Karpas-422 (cell line): Measurements from ENCODE around the gene KRT34. TPM values are rescaled to one million over a fixed set of nuclear protein-coding genes. Genes with fewer than 3 reads are reported as not detected.
A peak's percentile ranks its signal among the peaks of the same experiment; 100 is the strongest.

Experiments used
- DNase-seq: peaks from one replicate; pipeline ENCODE4 v3.0.0-alpha.2; 2015
- H2AFZ ChIP-seq: fragments of 200-600 bp; sonication (generic); 2 replicates; pipeline ENCODE4 v1.6.1; 2014; ENCODE audit warnings: antibody characterized with exemption, low read length, mixed read lengths
- H3K27ac ChIP-seq: fragments of 200-600 bp; sonication (generic); 2 replicates; pipeline ENCODE4 v1.5.1; 2014; ENCODE audit warnings: mild to moderate bottlenecking, low read length, moderate library complexity
- H3K27me3 ChIP-seq: fragments of 200-600 bp; sonication (generic); 2 replicates; pipeline ENCODE4 v1.6.1; 2014; ENCODE audit warnings: low read length, mixed read lengths
- H3K36me3 ChIP-seq: fragments of 200-600 bp; sonication (generic); 2 replicates; pipeline ENCODE4 v1.6.1; 2014; ENCODE audit warnings: low read length, mixed read lengths; ENCODE audit not compliant: insufficient read depth
- H3K4me1 ChIP-seq: fragments of 200-600 bp; sonication (generic); 2 replicates; pipeline ENCODE4 v1.6.1; 2014; ENCODE audit warnings: mild to moderate bottlenecking, low read length, mixed read lengths
- H3K4me2 ChIP-seq: fragments of 200-600 bp; sonication (generic); 2 replicates; pipeline ENCODE4 v1.6.1; 2014; ENCODE audit warnings: low read length, low read depth, mild to moderate bottlenecking; ENCODE audit not compliant: poor library complexity, severe bottlenecking
- H3K4me3 ChIP-seq: fragments of 200-600 bp; sonication (generic); 2 replicates; pipeline ENCODE4 v1.5.1; 2014; ENCODE audit warnings: mild to moderate bottlenecking, antibody characterized with exemption, low read length, mixed read lengths
- H3K79me2 ChIP-seq: fragments of 200-600 bp; sonication (generic); 2 replicates; pipeline ENCODE4 v1.6.1; 2014; ENCODE audit warnings: mild to moderate bottlenecking, low read length, mixed read lengths
- H3K9ac ChIP-seq: fragments of 200-600 bp; sonication (generic); 2 replicates; pipeline ENCODE4 v1.6.0; 2014; ENCODE audit warnings: low read length
- H3K9me2 ChIP-seq: fragments of 200-600 bp; sonication (generic), shearing (Covaris generic); replicated peaks from 2 replicates; pipeline ENCODE4 v1.6.0; 2014; ENCODE audit warnings: mild to moderate bottlenecking, low read length, moderate library complexity; ENCODE audit not compliant: insufficient read depth
- H3K9me3 ChIP-seq: fragments of 300-700, 200-600 bp; sonication (generic); 2 replicates; pipeline ENCODE4 v1.6.1; 2014; ENCODE audit warnings: low read length, mixed read lengths
- H4K20me1 ChIP-seq: fragments of 200-600 bp; sonication (generic); 2 replicates; pipeline ENCODE4 v1.6.1; 2014; ENCODE audit warnings: mild to moderate bottlenecking, antibody characterized with exemption, low read length, low read depth; ENCODE audit not compliant: insufficient read depth
- total RNA-seq: library from RNA; depleted of rRNA; stranded (reverse); fragments of >200 nt; shearing (Covaris generic); gene quantifications from 2 replicates; pipeline ENCODE4 v1.2.3, GENCODE V29; 2014; ENCODE audit warnings: low replicate concordance

KRT34 gene
- total RNA-seq, 1 experiment from 2014 or later, result not detected

DNA sequence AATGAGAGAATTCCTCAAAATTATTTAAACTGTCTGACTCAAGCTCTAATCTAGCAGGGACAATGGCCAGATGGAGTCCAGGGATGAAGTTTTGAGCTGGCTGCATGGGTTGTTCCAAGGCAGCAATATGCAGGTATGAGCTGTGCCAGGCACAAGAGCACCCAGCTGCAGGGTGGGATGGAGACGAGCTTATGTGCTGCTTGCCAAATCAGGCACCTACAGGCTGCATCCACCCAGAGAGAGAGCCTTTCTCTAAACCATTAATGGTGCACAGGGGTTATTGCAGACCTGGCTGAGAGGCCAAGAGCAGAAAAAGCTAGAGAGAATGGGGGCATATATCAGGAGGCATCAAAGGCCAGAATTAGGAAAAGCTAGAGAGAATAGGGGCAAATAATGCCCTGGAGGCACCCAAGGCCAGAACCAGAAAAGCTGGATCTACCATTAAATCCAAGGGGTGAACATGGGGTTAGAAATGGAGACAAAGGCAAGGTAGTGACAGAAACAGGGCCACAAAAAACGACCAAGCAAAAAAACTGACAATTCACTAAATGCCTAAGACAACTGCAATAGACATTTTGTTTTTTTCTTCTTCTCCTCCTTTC lies 42.4 kb downstream of the KRT34 start:
- Histone ChIP-seq H3K36me3 (no peaks in the 10 kb centered on the region), H3K27ac (no peak overlapping the region), H3K4me3 (no peak overlapping the region), H4K20me1 (no peaks in the 10 kb centered on the region), H3K4me1 (peaks cover under 1% of the 10 kb centered on the region), H3K9me3 (peaks cover 4% of the 10 kb centered on the region; the same call in 1 of the 2 replicates), H3K4me2 (no peak overlapping the region), H3K9ac (no peak overlapping the region), H3K79me2 (no peaks in the 10 kb centered on the region), H2AFZ (no peak overlapping the region), H3K9me2 (no peaks in the 10 kb centered on the region), H3K27me3 (no peaks in the 10 kb centered on the region)
- no peak for DNase-seq

DNA sequence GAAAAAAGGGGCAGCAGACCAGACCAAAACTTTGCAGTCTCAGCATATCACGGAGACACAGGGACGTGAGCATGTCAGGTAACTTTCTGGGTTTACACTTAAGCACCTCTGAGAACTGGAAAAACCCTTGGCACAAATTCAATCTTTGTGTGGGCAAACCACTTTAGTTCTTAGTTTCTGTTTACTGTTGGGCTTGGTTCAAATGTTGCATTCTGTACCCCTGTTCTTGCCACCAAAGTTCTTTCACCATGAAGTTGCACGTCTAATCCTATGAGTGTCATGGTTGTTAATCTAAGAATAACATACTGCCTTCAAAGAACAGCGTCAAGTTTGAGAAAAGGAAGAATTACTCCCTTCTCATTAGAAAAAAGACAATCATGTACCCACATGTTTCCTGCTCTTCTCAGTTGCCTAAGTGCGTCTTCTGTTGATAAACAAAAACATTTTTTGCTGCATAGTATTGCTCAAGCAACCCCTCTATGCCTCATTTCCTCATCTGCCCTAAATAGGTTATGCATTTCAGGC lies 43.1 kb downstream of the KRT34 start:
- H3K27me3 ChIP-seq, result no peaks in the 10 kb centered on the region
- H3K79me2 ChIP-seq, result no peaks in the 10 kb centered on the region
- H3K36me3 ChIP-seq, result no peaks in the 10 kb centered on the region
- no peaks in the 10 kb centered on the region for H3K9me2 ChIP-seq
- no peak overlapping the region for H3K4me3 ChIP-seq
- no peak for DNase-seq
- H3K9ac ChIP-seq, result no peak overlapping the region
- H4K20me1 ChIP-seq, result no peaks in the 10 kb centered on the region
- no peak overlapping the region for H3K27ac ChIP-seq
- no peak overlapping the region for H3K4me2 ChIP-seq
- peaks cover 4% of the 10 kb centered on the region; the same call in 1 of the 2 replicates for H3K9me3 ChIP-seq
- peaks cover 7% of the 10 kb centered on the region for H3K4me1 ChIP-seq
- H2AFZ ChIP-seq, result no peak overlapping the region

DNA sequence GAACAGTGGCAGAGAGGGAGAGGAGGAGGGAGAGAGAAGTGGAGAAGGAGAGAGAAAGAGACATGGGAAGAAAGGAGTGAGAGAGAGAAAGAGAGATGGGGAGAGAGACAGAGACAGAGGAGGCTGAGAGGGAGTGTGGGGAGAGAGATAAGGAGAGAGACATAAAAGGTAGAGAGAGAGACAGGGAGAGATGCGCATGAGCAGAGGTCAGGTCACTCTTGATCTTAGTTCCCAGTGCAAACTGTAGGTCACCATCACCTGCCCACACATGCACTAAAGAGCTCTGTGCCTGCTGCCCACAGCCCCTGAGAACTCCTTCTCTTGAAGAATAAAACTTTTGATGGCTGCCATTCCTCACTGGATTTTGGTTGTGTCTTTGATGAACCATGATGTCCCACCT lies 46.4 kb downstream of the KRT34 start:
- Histone ChIP-seq H3K4me2 (no peak overlapping the region), H3K4me1 (peaks cover 7% of the 10 kb centered on the region), H4K20me1 (no peaks in the 10 kb centered on the region), H3K27me3 (no peaks in the 10 kb centered on the region), H3K4me3 (no peak overlapping the region), H3K9me3 (no peaks in the 10 kb centered on the region), H3K9me2 (no peaks in the 10 kb centered on the region), H3K27ac (no peak overlapping the region), H3K9ac (no peak overlapping the region), H2AFZ (no peak overlapping the region), H3K79me2 (no peaks in the 10 kb centered on the region), H3K36me3 (no peaks in the 10 kb centered on the region)
- no peak for DNase-seq

DNA sequence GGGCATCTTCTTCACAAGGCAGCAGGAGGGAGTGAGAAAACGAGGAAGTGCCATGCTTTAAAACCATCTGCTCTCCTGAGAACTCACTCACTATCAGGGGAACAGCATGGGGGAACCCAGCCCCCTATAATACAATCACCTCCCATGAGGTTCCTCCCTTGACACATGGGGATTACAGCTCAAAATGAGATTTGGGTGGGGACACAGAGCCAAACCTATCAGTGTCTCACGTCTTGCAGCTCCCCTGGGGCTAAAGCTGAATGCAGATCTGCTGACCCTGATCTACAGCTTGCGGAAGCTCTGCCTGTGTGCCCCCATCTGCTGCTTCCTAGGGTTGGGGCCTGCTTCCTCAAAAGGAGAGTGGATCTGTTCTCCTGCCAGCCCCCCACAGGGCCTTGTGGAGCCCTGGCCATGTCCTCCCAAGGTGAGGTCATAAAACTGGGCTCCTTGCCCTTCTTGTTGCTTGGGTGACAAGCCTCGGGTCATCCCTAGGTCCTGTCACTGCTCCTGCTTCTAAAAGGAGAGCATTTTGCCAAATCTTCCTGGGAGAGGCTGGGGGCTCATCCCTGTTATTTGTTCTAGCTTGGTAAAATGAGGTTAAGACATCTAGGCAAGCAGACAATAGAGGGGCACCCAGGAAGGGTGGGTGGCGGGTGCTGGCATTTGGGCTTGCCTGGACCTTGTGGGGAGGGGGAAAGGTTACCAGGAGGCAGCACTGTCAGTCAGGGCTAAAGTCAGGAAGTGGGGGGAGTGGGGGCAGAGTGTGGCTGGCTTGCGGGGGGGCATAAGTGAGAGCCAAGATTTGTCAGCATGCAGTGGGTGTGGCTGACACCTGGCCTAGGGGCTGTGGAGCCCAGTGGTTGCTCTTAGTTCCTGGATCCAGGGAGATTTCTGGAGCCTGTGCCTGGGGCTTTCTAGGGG lies 47.5 kb downstream of the KRT34 start:
- Histone ChIP-seq H2AFZ (no peak overlapping the region), H3K9ac (no peak overlapping the region), H3K36me3 (no peaks in the 10 kb centered on the region), H3K4me1 (peaks cover 7% of the 10 kb centered on the region), H3K4me2 (no peak overlapping the region), H3K27me3 (no peaks in the 10 kb centered on the region), H3K4me3 (no peak overlapping the region), H3K9me3 (no peaks in the 10 kb centered on the region), H3K27ac (no peak overlapping the region), H3K9me2 (no peaks in the 10 kb centered on the region), H3K79me2 (no peaks in the 10 kb centered on the region), H4K20me1 (no peaks in the 10 kb centered on the region)
- DNase-seq, result peak; percentile 57

DNA sequence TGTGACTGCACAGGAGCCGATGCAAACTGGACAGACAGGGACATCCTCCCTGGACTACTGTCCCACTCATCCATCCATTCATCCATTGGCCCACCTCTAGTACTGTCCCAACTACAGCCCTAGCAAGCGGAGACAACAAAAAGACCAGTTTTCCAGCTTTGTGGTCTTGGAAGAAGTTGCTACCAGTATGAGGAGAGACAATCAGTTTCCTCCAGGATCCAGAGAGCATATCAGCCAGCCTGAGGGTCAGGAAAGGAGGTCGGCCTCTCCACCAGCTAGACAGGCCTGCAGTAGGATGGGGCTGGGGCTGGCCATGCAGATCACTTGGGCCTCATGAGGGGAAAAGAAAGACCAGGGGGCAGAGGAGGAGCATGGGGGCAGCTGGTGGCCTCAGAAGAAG lies 48.3 kb downstream of the KRT34 start:
- no peaks in the 10 kb centered on the region for H3K27me3 ChIP-seq
- no peak for DNase-seq
- H4K20me1 ChIP-seq, result no peaks in the 10 kb centered on the region
- peaks cover 7% of the 10 kb centered on the region for H3K4me1 ChIP-seq
- H3K79me2 ChIP-seq, result no peaks in the 10 kb centered on the region
- H2AFZ ChIP-seq, result no peak overlapping the region
- no peaks in the 10 kb centered on the region for H3K9me2 ChIP-seq
- H3K9me3 ChIP-seq, result no peaks in the 10 kb centered on the region
- H3K9ac ChIP-seq, result no peak overlapping the region
- no peak overlapping the region for H3K4me3 ChIP-seq
- H3K27ac ChIP-seq, result no peak overlapping the region
- H3K36me3 ChIP-seq, result no peaks in the 10 kb centered on the region
- H3K4me2 ChIP-seq, result no peak overlapping the region

DNA sequence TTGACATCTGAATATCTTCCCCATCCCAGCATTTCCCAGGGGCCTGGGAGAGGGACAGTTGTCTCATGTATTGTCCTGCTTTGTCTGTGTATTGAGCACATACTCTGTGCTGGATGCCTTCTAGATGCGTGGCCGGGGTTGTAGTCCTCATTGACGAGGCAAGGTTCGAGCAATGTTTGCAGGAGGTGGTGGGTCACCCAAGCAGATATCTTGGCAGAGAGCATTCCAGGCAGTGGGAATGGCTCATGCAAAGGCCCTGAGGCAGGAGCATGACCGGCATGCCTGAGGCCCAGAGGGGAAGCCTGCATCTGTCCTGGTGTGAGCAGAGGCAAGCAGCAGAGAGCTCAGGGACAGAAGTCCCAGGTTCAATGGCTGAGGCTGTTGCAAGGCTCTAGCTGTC lies 49.0 kb downstream of the KRT34 start:
- no peak overlapping the region for H3K9ac ChIP-seq
- H3K36me3 ChIP-seq, result no peaks in the 10 kb centered on the region
- H3K4me2 ChIP-seq, result no peak overlapping the region
- H3K27ac ChIP-seq, result no peak overlapping the region
- no peaks in the 10 kb centered on the region for H3K9me2 ChIP-seq
- H4K20me1 ChIP-seq, result no peaks in the 10 kb centered on the region
- H3K4me3 ChIP-seq, result no peak overlapping the region
- H3K79me2 ChIP-seq, result no peaks in the 10 kb centered on the region
- no peaks in the 10 kb centered on the region for H3K27me3 ChIP-seq
- H3K4me1 ChIP-seq, result peaks cover 7% of the 10 kb centered on the region
- DNase-seq, result no peak
- no peaks in the 10 kb centered on the region for H3K9me3 ChIP-seq
- H2AFZ ChIP-seq, result no peak overlapping the region

DNA sequence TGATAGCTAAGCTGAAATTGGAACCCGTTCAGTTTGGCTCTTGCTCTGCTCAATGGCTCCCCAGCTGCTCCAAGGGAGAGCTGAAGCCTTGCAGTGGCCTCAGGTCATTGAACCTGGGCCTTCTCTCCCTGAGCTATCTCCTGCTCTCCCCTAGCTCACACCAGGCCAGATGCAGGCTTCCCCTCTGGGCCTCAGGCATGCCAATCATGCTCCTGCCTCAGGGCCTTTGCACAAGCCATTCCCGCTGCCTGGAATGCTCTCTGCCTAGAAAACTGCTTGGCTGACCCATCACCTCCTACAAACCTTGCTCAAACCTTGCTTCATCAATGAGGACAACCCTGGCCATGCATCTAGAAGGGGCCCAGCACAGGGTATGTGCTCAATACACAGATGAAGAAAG lies 49.9 kb downstream of the KRT34 start:
- Histone ChIP-seq H3K4me2 (no peak overlapping the region), H3K27ac (no peak overlapping the region), H3K9me3 (no peaks in the 10 kb centered on the region), H3K27me3 (no peaks in the 10 kb centered on the region), H3K4me1 (peaks cover 7% of the 10 kb centered on the region), H3K79me2 (no peaks in the 10 kb centered on the region), H3K4me3 (no peak overlapping the region), H3K36me3 (no peaks in the 10 kb centered on the region), H4K20me1 (no peaks in the 10 kb centered on the region), H3K9ac (no peak overlapping the region), H2AFZ (no peak overlapping the region), H3K9me2 (no peaks in the 10 kb centered on the region)
- no peak for DNase-seq

DNA sequence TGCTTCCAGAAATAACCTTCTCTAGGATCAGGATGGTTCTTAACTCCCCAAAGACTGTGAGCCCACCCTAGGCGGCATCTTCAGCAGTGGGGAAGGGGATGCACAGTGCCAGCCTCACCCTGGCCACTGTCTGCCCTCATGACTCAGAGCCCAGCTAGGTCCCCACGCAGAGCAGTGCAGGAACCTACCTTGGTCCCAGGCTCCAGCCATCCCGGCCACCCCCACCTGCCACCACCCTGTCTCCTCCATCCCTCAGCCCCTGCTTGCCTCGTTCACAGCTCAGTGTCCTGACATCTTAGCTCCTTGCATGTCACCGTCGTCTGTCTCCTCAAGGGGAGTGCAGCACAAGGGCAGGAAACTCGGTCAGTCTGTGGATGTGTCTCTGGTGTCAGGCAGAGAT lies 50.5 kb downstream of the KRT34 start:
- Histone ChIP-seq H3K9ac (no peak overlapping the region), H3K79me2 (no peaks in the 10 kb centered on the region), H3K4me1 (peaks cover 7% of the 10 kb centered on the region), H3K9me2 (no peaks in the 10 kb centered on the region), H3K4me3 (no peak overlapping the region), H2AFZ (no peak overlapping the region), H3K27me3 (no peaks in the 10 kb centered on the region), H4K20me1 (no peaks in the 10 kb centered on the region), H3K27ac (no peak overlapping the region), H3K36me3 (no peaks in the 10 kb centered on the region), H3K9me3 (no peaks in the 10 kb centered on the region), H3K4me2 (no peak overlapping the region)
- no peak for DNase-seq
